ENCODE results near the gene OOSP4A. TPM values are rescaled to one million over a fixed set of nuclear protein-coding genes. Genes with fewer than 3 reads are reported as not detected.

The OOSP4A gene
- total RNA-seq, 1 donor from 2014 or later = not detected

DNA sequence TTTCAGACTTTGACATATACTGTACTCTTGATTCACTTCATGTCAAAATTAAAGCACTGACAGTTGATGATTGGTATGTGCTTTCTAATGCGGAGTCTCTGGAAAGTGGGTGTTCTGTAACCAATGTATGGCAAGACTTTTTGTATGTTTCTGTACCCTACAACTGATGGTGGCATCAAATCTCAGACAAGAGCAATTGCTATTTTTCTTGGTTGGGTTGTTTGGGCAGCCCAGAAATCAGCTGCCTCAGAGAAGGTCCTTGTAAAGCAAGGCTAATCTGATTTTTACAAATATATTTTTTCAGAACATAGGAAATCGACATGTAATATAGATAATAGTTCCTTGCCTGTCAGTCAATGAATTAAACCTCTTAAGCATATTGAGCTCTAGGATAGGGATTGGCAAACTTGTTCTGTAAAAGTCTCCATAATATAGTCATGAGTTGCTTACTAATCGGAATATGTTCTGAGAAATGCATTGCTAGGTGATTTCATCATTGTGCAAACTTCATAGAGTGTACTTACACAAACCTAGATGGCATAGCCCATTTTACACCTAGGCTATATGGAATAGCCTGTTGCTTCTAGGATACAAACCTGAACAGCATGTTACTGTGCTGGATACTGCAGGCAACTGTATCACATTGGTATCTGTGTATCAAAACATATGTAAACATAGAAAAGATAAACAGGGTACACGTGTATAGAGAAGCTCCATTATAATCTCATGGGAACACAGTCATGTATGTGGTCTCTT lies 10.2 kb upstream of the OOSP4A start:
- Histone ChIP-seq H3K27ac (no peak overlapping the region), H3K36me3 (no peaks in the 10 kb centered on the region), H3K4me1 (no peaks in the 10 kb centered on the region), H3K4me3 (no peak overlapping the region), H3K27me3 (no peaks in the 10 kb centered on the region), H3K9me3 (no peaks in the 10 kb centered on the region)
- ATAC-seq (no peak), DNase-seq (no peak)
- TF ChIP-seq CTCF (IDR thresholded peaks at IDR 0.05) = no peak
- intact Hi-C loops (cut with DNase I) = no loop called here

DNA sequence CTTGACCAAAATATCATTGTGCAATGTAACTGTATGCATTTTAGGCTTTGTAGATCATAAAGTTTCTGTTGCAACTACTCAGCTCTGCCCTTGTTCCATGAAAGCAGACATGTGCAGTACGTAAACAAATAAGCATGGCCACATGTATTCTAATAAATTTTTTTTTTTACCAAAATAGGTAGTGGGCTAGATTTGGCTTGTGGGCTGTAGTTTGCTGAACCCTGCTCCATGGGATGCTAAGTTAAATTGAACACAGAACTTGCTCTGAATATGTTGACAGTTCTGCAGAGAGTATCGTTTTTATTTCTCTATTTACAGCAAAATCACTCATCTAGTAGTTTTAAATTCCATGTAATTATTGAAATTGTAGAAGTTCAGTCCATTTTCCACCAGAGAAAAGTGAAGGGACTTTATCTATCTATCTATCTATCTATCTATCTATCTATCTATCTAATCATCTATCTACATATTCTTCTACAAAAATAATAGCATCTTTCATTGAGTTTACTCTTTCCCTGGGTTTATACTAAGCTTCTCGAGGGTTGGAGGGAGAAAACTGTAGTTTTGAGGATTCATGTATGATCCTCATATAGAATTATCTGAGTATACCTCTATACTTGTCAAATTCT lies 9.5 kb upstream of the OOSP4A start:
- intact Hi-C loops (cut with DNase I) = no loop called here
- Histone ChIP-seq H3K36me3 (no peaks in the 10 kb centered on the region), H3K4me1 (no peaks in the 10 kb centered on the region), H3K9me3 (no peaks in the 10 kb centered on the region), H3K27me3 (no peaks in the 10 kb centered on the region), H3K27ac (no peak overlapping the region), H3K4me3 (no peak overlapping the region)
- no peak for DNase-seq
- no peak for ATAC-seq
- no peak for TF ChIP-seq CTCF (IDR thresholded peaks at IDR 0.05)

DNA sequence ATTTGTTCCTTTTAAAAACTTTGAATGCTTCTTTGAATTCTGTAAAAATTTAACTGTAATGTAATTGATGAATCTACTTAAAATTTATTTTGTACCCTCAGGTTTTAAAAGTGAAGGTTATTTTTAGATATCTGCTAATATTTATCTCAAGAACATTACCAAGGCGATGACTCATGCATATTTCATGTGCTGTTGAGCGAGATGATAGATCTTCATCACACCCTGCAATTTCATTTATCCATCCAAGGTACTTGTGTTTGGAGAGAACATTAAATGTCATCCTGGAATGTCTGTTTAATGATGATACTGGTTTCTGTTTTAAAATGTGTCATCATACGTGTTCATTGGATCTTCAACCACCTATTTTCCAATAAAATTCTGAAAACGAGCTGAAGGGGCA lies 6.7 kb upstream of the OOSP4A start:
- H3K36me3 ChIP-seq = no peaks in the 10 kb centered on the region
- no peaks in the 10 kb centered on the region for H3K27me3 ChIP-seq
- no peak overlapping the region for H3K4me3 ChIP-seq
- ATAC-seq (no peak), DNase-seq (no peak)
- no peaks in the 10 kb centered on the region for H3K9me3 ChIP-seq
- no peaks in the 10 kb centered on the region for H3K4me1 ChIP-seq
- no peak for TF ChIP-seq CTCF (IDR thresholded peaks at IDR 0.05)
- no peak overlapping the region for H3K27ac ChIP-seq
- intact Hi-C loops (cut with DNase I) = no loop called here

GRCh38 chr11:59960502-59961381 lies 3.1 kb upstream of the OOSP4A start:
- intact Hi-C loops (cut with DNase I) = no loop called here
- ATAC-seq = no peak
- Histone ChIP-seq H3K27ac (no peak overlapping the region), H3K9me3 (no peaks in the 10 kb centered on the region), H3K4me1 (no peaks in the 10 kb centered on the region), H3K4me3 (no peak overlapping the region), H3K36me3 (no peaks in the 10 kb centered on the region), H3K27me3 (no peaks in the 10 kb centered on the region)
- no peak for DNase-seq
- TF ChIP-seq CTCF (IDR thresholded peaks at IDR 0.05) = no peak

DNA sequence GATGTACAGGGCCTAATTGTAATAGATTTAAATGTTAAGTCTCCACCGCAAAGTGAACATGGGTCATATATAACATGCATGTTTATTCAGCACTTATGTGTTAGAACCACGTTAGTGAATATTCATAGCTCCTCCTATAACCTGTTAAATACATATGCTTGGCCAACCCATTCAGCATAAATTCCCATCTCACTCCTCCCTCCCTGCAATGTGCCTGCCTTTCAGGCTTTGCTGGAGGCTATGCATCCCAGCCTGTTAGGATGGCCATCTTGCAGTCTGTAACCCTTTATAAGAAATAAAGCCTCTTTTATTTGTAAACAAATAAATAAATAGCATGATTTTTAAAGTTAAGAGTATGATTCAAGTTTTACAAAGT lies 1.7 kb upstream of the OOSP4A start:
- DNase-seq (no peak), ATAC-seq (no peak)
- Histone ChIP-seq H3K27me3 (no peaks in the 10 kb centered on the region), H3K4me1 (no peaks in the 10 kb centered on the region), H3K36me3 (no peaks in the 10 kb centered on the region), H3K4me3 (no peak overlapping the region), H3K27ac (no peak overlapping the region), H3K9me3 (no peaks in the 10 kb centered on the region)
- intact Hi-C loops (cut with DNase I) = no loop called here
- TF ChIP-seq CTCF (IDR thresholded peaks at IDR 0.05) = no peak
